ENCODE measurements around the gene ATXN7L1. TPM values are rescaled to one million over a fixed set of nuclear protein-coding genes. Genes with fewer than 3 reads are reported as not detected.

ATXN7L1 gene
- total RNA-seq, 1 donor from 2014 or later: 20.6 TPM

DNA sequence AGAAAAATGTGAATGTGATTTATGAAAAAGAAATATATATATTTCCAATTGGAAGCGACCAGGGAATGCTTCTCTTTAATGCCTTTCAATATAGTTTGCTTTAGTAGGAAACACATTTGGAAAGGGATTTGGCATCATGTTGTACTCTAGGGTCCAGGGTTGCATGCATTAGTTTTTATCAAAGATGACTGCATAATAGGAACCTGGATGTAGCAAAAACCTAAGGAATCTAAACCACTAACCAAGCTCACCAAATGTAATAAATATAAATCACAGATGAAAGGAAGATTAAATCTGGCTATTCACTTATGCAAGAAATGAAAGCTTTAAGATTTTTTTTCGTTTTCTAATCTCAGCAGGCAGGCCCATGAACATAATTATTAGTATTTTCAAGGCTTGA, 120.0 kb downstream of the ATXN7L1 start:
- Mint-ChIP-seq H3K4me1 (ENCODE audit: low read depth, unreplicated experiment) (peaks cover 15% of the 10 kb centered on the region), H3K36me3 (ENCODE audit: unreplicated experiment) (no peaks in the 10 kb centered on the region), H3K9me3 (ENCODE audit: unreplicated experiment) (peaks cover 3% of the 10 kb centered on the region), H3K4me3 (ENCODE audit: unreplicated experiment) (no peak overlapping the region), H3K27ac (ENCODE audit: unreplicated experiment) (no peak overlapping the region), H3K27me3 (ENCODE audit: unreplicated experiment) (peaks cover 9% of the 10 kb centered on the region)
- DNase-seq: no peak
- TF ChIP-seq CTCF (IDR thresholded peaks at IDR 0.05; ENCODE audit: partially characterized antibody, unreplicated experiment): no peak

DNA sequence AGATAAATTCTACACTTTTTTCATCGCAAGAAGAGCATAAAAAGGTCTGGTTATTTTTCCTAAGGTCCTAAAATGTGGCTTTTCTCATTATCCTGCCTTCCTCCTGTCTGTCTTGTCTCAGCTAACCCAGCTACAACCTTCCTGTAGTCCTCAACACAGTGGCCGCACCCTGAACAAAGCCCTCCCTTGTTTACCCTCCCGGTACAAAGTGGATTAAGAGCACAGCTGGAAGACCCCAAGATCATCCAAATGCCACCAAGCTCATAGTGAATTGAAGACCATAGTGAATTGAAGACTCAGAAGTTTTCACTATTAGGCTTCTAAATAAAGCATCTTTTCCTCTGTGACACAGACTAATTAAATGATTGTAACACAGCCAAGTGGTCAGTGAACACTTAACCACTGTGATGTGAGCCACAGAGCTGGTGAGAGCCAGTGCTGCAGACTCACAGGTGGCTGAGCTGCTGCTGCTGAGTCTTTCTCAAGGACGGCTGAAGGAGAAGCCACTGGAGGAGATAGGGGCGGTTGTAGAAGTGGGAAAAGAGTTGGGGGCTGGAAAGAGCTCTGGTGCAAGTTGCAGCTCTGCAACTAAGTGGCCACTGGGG, 123.6 kb downstream of the ATXN7L1 start:
- H3K27me3 Mint-ChIP-seq (ENCODE audit: unreplicated experiment): peaks cover 4% of the 10 kb centered on the region
- DNase-seq: no peak
- H3K36me3 Mint-ChIP-seq (ENCODE audit: unreplicated experiment): peaks cover 3% of the 10 kb centered on the region

GRCh38 chr7:105751054-105751453, 125.3 kb downstream of the ATXN7L1 start:
- Mint-ChIP-seq H3K9me3 (ENCODE audit: unreplicated experiment) (no peaks in the 10 kb centered on the region), H3K36me3 (ENCODE audit: unreplicated experiment) (peaks cover 3% of the 10 kb centered on the region), H3K4me1 (ENCODE audit: low read depth, unreplicated experiment) (peaks cover 5% of the 10 kb centered on the region), H3K27me3 (ENCODE audit: unreplicated experiment) (peaks cover 4% of the 10 kb centered on the region), H3K27ac (ENCODE audit: unreplicated experiment) (no peak overlapping the region), H3K4me3 (ENCODE audit: unreplicated experiment) (no peak overlapping the region)
- no peak for DNase-seq
- TF ChIP-seq CTCF (IDR thresholded peaks at IDR 0.05; ENCODE audit: partially characterized antibody, unreplicated experiment): no peak

More for the DNA sequence above, 123.6 kb downstream of the ATXN7L1 start:
- no peak overlapping the region for H3K4me3 Mint-ChIP-seq (ENCODE audit: unreplicated experiment)
- no peak overlapping the region for H3K27ac Mint-ChIP-seq (ENCODE audit: unreplicated experiment)
- H3K4me1 Mint-ChIP-seq (ENCODE audit: low read depth, unreplicated experiment): peaks cover 5% of the 10 kb centered on the region
- TF ChIP-seq CTCF (IDR thresholded peaks at IDR 0.05; ENCODE audit: partially characterized antibody, unreplicated experiment): no peak
- no peaks in the 10 kb centered on the region for H3K9me3 Mint-ChIP-seq (ENCODE audit: unreplicated experiment)

DNA sequence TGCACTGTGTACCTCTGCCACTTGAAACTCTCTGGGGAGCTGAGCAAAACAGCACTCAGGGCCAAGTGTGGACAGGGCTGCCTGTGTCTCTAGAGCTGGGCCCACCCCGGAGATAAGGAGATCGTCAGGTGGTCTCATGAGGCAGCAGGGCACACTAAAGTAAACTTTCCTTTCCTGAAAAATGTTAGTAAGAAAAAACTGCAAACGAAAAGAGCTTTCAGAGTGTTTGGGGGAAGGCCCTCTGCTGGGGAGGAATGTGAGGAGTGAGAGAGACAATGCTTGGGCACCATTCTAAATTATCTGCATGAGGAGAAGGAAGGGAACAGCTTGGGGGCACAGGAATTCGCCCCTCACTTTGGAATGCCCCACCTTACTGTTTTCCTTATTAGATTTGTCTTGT, 127.7 kb downstream of the ATXN7L1 start:
- no peaks in the 10 kb centered on the region for H3K9me3 Mint-ChIP-seq (ENCODE audit: unreplicated experiment)
- no peaks in the 10 kb centered on the region for H3K27me3 Mint-ChIP-seq (ENCODE audit: unreplicated experiment)
- peaks cover 2% of the 10 kb centered on the region for H3K4me1 Mint-ChIP-seq (ENCODE audit: low read depth, unreplicated experiment)
- no peak for TF ChIP-seq CTCF (IDR thresholded peaks at IDR 0.05; ENCODE audit: partially characterized antibody, unreplicated experiment)
- no peak overlapping the region for H3K27ac Mint-ChIP-seq (ENCODE audit: unreplicated experiment)
- no peak for DNase-seq
- no peak overlapping the region for H3K4me3 Mint-ChIP-seq (ENCODE audit: unreplicated experiment)
- peaks cover 3% of the 10 kb centered on the region for H3K36me3 Mint-ChIP-seq (ENCODE audit: unreplicated experiment)

DNA sequence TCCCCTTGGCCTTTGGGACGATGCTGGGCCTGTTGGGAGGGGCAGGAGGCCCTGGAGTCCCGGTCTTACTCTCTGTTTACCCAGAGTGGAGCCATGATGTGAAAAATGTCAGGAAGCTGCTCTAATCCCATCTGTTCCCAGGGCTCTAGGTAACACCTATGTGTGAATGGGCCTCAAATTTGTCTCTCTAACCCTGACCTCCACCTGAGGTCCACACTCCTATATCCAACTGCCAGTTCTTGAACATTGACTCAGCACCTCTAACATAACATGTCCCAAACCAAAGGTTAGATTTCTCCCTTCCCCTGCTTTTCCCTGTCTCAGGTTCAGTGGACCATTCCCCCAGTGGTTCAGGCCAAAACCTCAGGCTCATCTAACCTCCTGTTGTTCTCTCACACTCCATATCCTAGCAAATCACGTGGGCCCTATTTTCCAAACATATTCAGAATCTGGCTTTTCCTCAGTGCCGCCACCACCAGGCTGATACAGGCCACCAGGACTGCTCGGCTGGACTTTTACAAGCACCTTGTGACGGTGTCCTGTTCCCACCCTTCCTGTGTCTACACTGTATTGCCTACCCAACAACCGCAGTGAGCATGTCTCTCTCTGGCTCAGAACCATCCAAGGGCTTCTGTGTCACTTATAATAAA, 130.6 kb downstream of the ATXN7L1 start:
- no peaks in the 10 kb centered on the region for H3K4me1 Mint-ChIP-seq (ENCODE audit: low read depth, unreplicated experiment)
- no peak overlapping the region for H3K27ac Mint-ChIP-seq (ENCODE audit: unreplicated experiment)
- H3K4me3 Mint-ChIP-seq (ENCODE audit: unreplicated experiment): no peak overlapping the region
- no peaks in the 10 kb centered on the region for H3K9me3 Mint-ChIP-seq (ENCODE audit: unreplicated experiment)
- DNase-seq: no peak
- TF ChIP-seq CTCF (IDR thresholded peaks at IDR 0.05; ENCODE audit: partially characterized antibody, unreplicated experiment): no peak
- peaks cover 2% of the 10 kb centered on the region for H3K36me3 Mint-ChIP-seq (ENCODE audit: unreplicated experiment)
- H3K27me3 Mint-ChIP-seq (ENCODE audit: unreplicated experiment): no peaks in the 10 kb centered on the region
